Lower lobe of right lung (tissue), 2 donors: ENCODE measurements around the gene SDR9C7. TPM values are rescaled to one million over a fixed set of nuclear protein-coding genes. Genes with fewer than 3 reads are reported as not detected.
"Not testable (repeated sequence)": the region's sequence is repeated elsewhere in the genome, so short reads cannot be mapped to it uniquely, and the experiment has no call there.

Source experiments
- ATAC-seq, 2 donors: fragments of 200-7000 bp; cut with Tn5 transposase; one replicate each; pipeline ENCODE4 v1.9.1; 2020 to 2022; ENCODE audit warnings: mild to moderate bottlenecking in 2 of 2, moderate library complexity in 2 of 2
- DNase-seq: peaks from one replicate; pipeline ENCODE4 v3.0.0-alpha.2; 2020
- H3K27ac ChIP-seq: fragments of 200-600 bp; one replicate; pipeline ENCODE4 v1.8.0; 2022
- H3K27me3 ChIP-seq: fragments of 200-600 bp; one replicate; pipeline ENCODE4 v1.8.0; 2022; ENCODE audit warnings: low read depth
- H3K36me3 ChIP-seq: fragments of 200-600 bp; one replicate; pipeline ENCODE4 v1.8.0; 2022; ENCODE audit warnings: mild to moderate bottlenecking
- H3K4me1 ChIP-seq: fragments of 200-600 bp; one replicate; pipeline ENCODE4 v1.8.0; 2022
- H3K4me3 ChIP-seq: fragments of 200-600 bp; one replicate; pipeline ENCODE4 v1.8.0; 2022; ENCODE audit warnings: mild to moderate bottlenecking
- H3K9me3 ChIP-seq: fragments of 200-600 bp; one replicate; pipeline ENCODE4 v1.8.0; 2022
- intact Hi-C: fragments of 100-400 bp; cut with DNase I; formaldehyde crosslinking; loops from one replicate; pipeline ENCODE4 v1.11.0; 2022
- total RNA-seq: library from RNA; stranded (reverse); fragmentation: NEBNext Ultra II Directional; extraction: Animal tissue kit (Norgen Biotek cat#: 25700); gene quantifications from one replicate; pipeline ENCODE4 v1.2.1, GENCODE V29; 2021
- TF ChIP-seq, protein P1 (sequence below): fragments of 200-600 bp; IDR thresholded peaks from one replicate; pipeline ENCODE4 v1.8.0; 2022; ENCODE audit warnings: antibody characterized with exemption, mild to moderate bottlenecking
- donor health status: DM: no; HTN: yes; CAD: no; lungs with severe emphysema.

SDR9C7 gene
- total RNA-seq, 1 donor from 2014 or later, result not detected

DNA sequence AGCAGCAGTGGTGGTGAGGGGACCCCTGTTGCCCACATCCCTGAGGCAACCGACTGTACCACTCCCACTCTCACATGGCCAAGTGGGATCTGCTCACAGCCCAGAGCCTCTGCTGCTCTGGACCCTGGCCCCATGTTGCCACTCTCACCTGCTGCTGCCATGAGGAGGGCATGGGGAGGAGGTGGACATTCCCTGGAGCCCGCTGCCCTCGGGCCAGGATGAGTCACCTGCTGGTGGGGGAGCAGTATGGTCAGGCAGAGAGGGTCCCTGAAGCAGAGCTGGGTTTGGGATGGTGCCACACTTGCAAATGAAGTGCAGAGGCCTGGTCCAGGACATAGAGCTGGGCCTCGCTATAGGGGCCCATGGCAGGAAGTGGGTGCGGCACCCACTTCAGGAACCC lies 26.1 kb downstream of the SDR9C7 start:
- H3K36me3 ChIP-seq, result no peaks in the 10 kb centered on the region
- H3K9me3 ChIP-seq, result peaks cover 4% of the 10 kb centered on the region
- H3K27me3 ChIP-seq, result no peaks in the 10 kb centered on the region
- TF ChIP-seq, protein P1, sequence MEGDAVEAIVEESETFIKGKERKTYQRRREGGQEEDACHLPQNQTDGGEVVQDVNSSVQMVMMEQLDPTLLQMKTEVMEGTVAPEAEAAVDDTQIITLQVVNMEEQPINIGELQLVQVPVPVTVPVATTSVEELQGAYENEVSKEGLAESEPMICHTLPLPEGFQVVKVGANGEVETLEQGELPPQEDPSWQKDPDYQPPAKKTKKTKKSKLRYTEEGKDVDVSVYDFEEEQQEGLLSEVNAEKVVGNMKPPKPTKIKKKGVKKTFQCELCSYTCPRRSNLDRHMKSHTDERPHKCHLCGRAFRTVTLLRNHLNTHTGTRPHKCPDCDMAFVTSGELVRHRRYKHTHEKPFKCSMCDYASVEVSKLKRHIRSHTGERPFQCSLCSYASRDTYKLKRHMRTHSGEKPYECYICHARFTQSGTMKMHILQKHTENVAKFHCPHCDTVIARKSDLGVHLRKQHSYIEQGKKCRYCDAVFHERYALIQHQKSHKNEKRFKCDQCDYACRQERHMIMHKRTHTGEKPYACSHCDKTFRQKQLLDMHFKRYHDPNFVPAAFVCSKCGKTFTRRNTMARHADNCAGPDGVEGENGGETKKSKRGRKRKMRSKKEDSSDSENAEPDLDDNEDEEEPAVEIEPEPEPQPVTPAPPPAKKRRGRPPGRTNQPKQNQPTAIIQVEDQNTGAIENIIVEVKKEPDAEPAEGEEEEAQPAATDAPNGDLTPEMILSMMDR, result no peak
- ATAC-seq (peak in 1 of 2 donors; percentile 9), DNase-seq (no peak)
- intact Hi-C loops, result no loop called here
- no peak overlapping the region for H3K27ac ChIP-seq
- no peaks in the 10 kb centered on the region for H3K4me1 ChIP-seq
- H3K4me3 ChIP-seq, result no peak overlapping the region

DNA sequence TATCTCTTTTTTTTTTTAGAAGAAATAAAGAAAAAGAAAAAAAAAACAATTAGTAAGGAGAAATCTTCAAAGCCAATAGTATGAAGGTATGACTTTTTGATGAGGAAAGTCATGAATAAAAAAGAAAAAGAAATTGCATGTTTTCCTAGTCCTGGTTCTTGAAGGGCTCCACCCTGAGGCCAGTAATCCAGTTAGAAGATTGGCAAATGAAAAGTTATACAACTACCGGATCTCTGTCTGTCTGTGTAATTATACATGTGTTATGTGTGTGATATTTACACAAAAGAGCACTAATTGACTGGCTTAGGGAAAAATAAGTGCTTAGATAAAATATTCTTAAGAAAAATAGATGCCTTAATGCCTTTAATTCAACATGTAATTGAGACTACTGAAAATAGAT lies 28.4 kb downstream of the SDR9C7 start:
- Histone ChIP-seq H3K36me3 (no peaks in the 10 kb centered on the region), H3K27ac (no peak overlapping the region), H3K27me3 (no peaks in the 10 kb centered on the region), H3K4me1 (no peaks in the 10 kb centered on the region), H3K4me3 (no peak overlapping the region), H3K9me3 (peaks cover 21% of the 10 kb centered on the region)
- DNase-seq (no peak), ATAC-seq (no peak)
- TF ChIP-seq, protein P1, result no peak
- intact Hi-C loops, result no loop called here

DNA sequence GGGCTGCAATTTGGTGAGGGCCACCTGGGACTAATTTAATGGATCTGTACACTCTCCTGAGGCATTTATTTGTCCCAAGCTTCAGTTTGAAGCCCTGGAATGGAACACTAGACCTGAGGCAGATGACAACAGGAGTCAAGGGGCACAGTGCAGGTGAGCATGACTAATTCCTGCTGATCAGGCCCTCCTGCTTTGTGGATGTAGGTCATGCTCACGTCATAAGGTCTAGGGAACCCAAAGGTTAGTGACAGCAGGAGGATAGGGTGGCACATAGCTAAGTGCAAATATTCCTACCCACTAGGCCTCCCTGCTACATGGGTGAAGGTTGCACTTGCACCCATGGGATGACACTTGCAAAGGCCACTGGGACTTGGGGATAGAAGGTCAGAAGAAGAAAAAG lies 30.8 kb downstream of the SDR9C7 start:
- TF ChIP-seq, protein P1, result no peak
- no peak for ATAC-seq
- peaks cover 30% of the 10 kb centered on the region for H3K9me3 ChIP-seq

DNA sequence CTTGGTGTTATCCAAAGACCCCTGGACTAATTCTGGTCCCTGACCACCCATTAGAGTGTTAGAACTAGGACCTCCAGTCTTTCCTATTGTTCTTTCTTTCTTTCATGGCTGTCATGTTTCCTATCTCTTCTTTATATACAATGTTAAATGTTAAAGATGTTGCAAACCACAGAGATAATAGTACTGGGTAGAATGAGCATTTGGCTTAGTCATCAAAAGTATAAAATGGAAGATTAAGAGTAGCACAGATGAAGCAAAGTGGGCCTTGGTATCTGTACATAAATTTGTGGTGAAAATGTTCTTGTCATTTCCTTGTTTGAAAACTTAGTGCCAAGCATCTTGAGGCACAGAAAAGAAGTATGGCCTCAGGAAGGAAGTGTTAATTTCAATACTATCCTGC lies 32.9 kb downstream of the SDR9C7 start:
- DNase-seq, H3K27ac ChIP-seq, intact Hi-C loops, H3K36me3 ChIP-seq, H3K4me3 ChIP-seq, H3K4me1 ChIP-seq, H3K27me3 ChIP-seq, ATAC-seq: not testable (repeated sequence)
- H3K9me3 ChIP-seq, result peaks cover 30% of the 10 kb centered on the region

More for the DNA sequence above, 30.8 kb downstream of the SDR9C7 start:
- no peak for DNase-seq
- Histone ChIP-seq H3K27ac (no peak overlapping the region), H3K36me3 (no peaks in the 10 kb centered on the region), H3K4me1 (no peaks in the 10 kb centered on the region), H3K4me3 (no peak overlapping the region), H3K27me3 (no peaks in the 10 kb centered on the region)
- intact Hi-C loops, result no loop called here

DNA sequence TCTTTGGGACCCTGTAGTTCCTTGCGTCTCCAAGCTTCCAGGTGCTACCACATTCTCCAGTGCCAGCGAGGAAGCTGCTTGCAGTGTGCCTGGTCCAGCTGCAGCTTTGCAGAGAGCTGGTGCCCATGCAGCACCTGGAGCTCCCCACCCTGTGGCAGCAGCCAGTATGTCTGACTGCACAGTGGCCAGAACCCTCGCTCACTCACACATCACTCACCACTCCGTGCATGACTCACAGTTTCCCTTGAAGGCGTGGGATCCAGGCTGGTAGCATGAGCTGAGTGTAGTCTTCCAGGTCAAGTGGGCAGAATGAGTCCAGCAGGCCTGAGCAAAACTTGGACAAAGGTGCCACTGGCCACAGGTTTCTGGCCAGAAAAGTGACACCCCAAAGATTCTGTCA lies 33.6 kb downstream of the SDR9C7 start:
- H3K27ac ChIP-seq, result no peak overlapping the region
- no peak overlapping the region for H3K4me3 ChIP-seq
- no peaks in the 10 kb centered on the region for H3K27me3 ChIP-seq
- DNase-seq (no peak), ATAC-seq (no peak)
- intact Hi-C loops, result no loop called here
- TF ChIP-seq, protein P1, result no peak
- no peaks in the 10 kb centered on the region for H3K36me3 ChIP-seq
- H3K9me3 ChIP-seq, result peaks cover 30% of the 10 kb centered on the region
- H3K4me1 ChIP-seq, result no peaks in the 10 kb centered on the region

GRCh38 chr12:56898938-56899337 lies 35.3 kb downstream of the SDR9C7 start:
- no peak overlapping the region for H3K27ac ChIP-seq
- no peak for ATAC-seq
- no peak for DNase-seq
- intact Hi-C loops, result no loop called here
- TF ChIP-seq, protein P1, result no peak
- H3K36me3 ChIP-seq, result no peaks in the 10 kb centered on the region
- no peaks in the 10 kb centered on the region for H3K4me1 ChIP-seq
- peaks cover 30% of the 10 kb centered on the region for H3K9me3 ChIP-seq
- H3K4me3 ChIP-seq, result no peak overlapping the region
- H3K27me3 ChIP-seq, result no peaks in the 10 kb centered on the region
